K562 (cell line): ENCODE data around the gene FSTL3. TPM values are rescaled to one million over a fixed set of nuclear protein-coding genes. Genes with fewer than 3 reads are reported as not detected.
A peak's percentile ranks its signal among the peaks of the same experiment; 100 is the strongest.
"Not testable (repeated sequence)": the region's sequence is repeated elsewhere in the genome, so short reads cannot be mapped to it uniquely, and the experiment has no call there.

Experiments used
- ATAC-seq: fragments of 200-7000 bp; cut with Tn5 transposase; 3 replicates; pipeline ENCODE4 v1.9.1; 2020; ENCODE audit warnings: moderate library complexity
- BruUV-seq: library from RNA; stranded (reverse); fragments of 400-500 nt; replicated peaks from 2 replicates; lab custom pipeline; 2021; lab: Mats Ljungman, UMichigan
- CTCF ChIA-PET: fragments of 300-600 bp; formaldehyde crosslinking; extraction: SDS; loops from one replicate; lab custom pipeline; 2021; ENCODE audit warnings: low intra/inter-chr PET ratio; lab: Yijun Ruan, JAX
- POLR2A ChIA-PET: fragments of 300-600, 350-650 bp; sonication (Branson Sonifier 250); formaldehyde crosslinking; extraction: SDS; loops from one replicate; lab custom pipeline; 2021; ENCODE audit warnings: antibody characterized with exemption, inconsistent platforms; lab: Yijun Ruan, JAX
- DNase-seq, 4 experiments: peaks; one replicate each; pipeline versions ENCODE4 v3.0.0 to v3.0.0-alpha.2; 2011 to 2018; ENCODE audit warnings: low spot score in 3 of 4, mixed read lengths in 3 of 4; ENCODE audit errors: extremely low read depth in 1 of 4
- FAIRE-seq: peaks from 2 replicates; lab custom pipeline; 2011; peaks lifted over from hg19 to GRCh38; lab: Jason Lieb, UNC
- H2AFZ ChIP-seq: 2 replicates; pipeline ENCODE4 v1.6.0; 2011; ENCODE audit warnings: low read depth, low read length, control low read depth, inconsistent platforms
- H3K27ac ChIP-seq: fragments of 200-600 bp; 3 replicates; pipeline ENCODE4 v1.8.0; 2011; ENCODE audit warnings: low read depth, mild to moderate bottlenecking, control low read depth, inconsistent platforms, low read length, moderate library complexity, mixed read lengths; ENCODE audit errors: extremely low read depth
- H3K27me3 ChIP-seq, 2 experiments: fragments of 300-600 bp in 1 of 2; 2 replicates in 1 of 2; 3 replicates in 1 of 2; pipeline versions ENCODE4 v1.6.0 to v1.8.0; 2011; ENCODE audit warnings: inconsistent platforms in 2 of 2, low read length in 2 of 2, mild to moderate bottlenecking in 1 of 2, mixed read lengths in 1 of 2, moderate library complexity in 1 of 2; ENCODE audit not compliant: control insufficient read depth in 2 of 2, insufficient read depth in 2 of 2
- H3K36me3 ChIP-seq: fragments of 300-600 bp; 3 replicates; pipeline ENCODE4 v1.8.0; 2011; ENCODE audit warnings: mild to moderate bottlenecking, low read length, inconsistent platforms; ENCODE audit not compliant: control insufficient read depth, insufficient read depth
- H3K4me1 ChIP-seq, 2 experiments: fragments of 200-600 bp in 1 of 2; replicated peaks in 1 of 2; 2 replicates in 1 of 2; 3 replicates in 1 of 2; pipeline versions ENCODE4 v1.5.1 to v1.8.0; 2011; ENCODE audit warnings: inconsistent platforms in 2 of 2, low read length in 2 of 2, mild to moderate bottlenecking in 1 of 2, mixed read lengths in 1 of 2, moderate library complexity in 1 of 2; ENCODE audit not compliant: control insufficient read depth in 2 of 2, insufficient read depth in 2 of 2
- H3K4me2 ChIP-seq: 2 replicates; pipeline ENCODE4 v1.6.1; 2011; ENCODE audit warnings: low read length, control low read depth, inconsistent platforms, mixed read lengths; ENCODE audit not compliant: insufficient read depth
- H3K4me3 ChIP-seq: fragments of 200-600 bp; sonication (generic), shearing (Covaris generic); 2 replicates; pipeline ENCODE4 v1.5.1; 2016; ENCODE audit warnings: control low read depth, inconsistent platforms
- H3K79me2 ChIP-seq: fragments of 200-600 bp; 3 replicates; pipeline ENCODE4 v1.8.0; 2011; ENCODE audit warnings: low read length, inconsistent platforms; ENCODE audit not compliant: control insufficient read depth, insufficient read depth
- H3K9ac ChIP-seq, 2 experiments: 2 replicates each; pipeline versions ENCODE4 v1.6.0 to v1.6.1; 2011; ENCODE audit warnings: low read depth in 2 of 2, low read length in 2 of 2, control low read depth in 1 of 2, inconsistent platforms in 1 of 2, mild to moderate bottlenecking in 1 of 2, mixed read lengths in 1 of 2; ENCODE audit not compliant: insufficient read depth in 1 of 2
- H3K9me1 ChIP-seq: one replicate; pipeline ENCODE4 v1.6.0; 2011; ENCODE audit warnings: inconsistent platforms, mild to moderate bottlenecking, low read length, moderate library complexity; ENCODE audit not compliant: control insufficient read depth, insufficient read depth
- H3K9me3 ChIP-seq: replicated peaks from 2 replicates; pipeline ENCODE4 v1.5.1; 2011; ENCODE audit warnings: low read depth, low read length, inconsistent platforms; ENCODE audit not compliant: control insufficient read depth, insufficient read depth
- H4K20me1 ChIP-seq: replicated peaks from 2 replicates; pipeline ENCODE4 v1.6.1; 2011; ENCODE audit warnings: low read length, inconsistent platforms, mixed read lengths; ENCODE audit not compliant: control insufficient read depth, insufficient read depth
- ARID2 ChIP-seq: fragments of 450-650 bp; IDR thresholded peaks from 2 replicates; pipeline ENCODE4 v1.6.1; 2017; ENCODE audit warnings: antibody characterized with exemption, mild to moderate bottlenecking
- CBX1 ChIP-seq: sonication (generic); IDR thresholded peaks from 2 replicates; pipeline ENCODE4 v1.6.1; 2016; ENCODE audit warnings: antibody characterized with exemption, low read depth, mild to moderate bottlenecking
- CBX5 ChIP-seq: IDR thresholded peaks from 2 replicates; pipeline ENCODE4 v1.6.1; 2014; ENCODE audit warnings: low read depth, borderline replicate concordance
- CTCF ChIP-seq, 3 experiments: IDR thresholded peaks in 2 of 3; conservative IDR thresholded peaks in 1 of 3; 2 replicates each; pipeline ENCODE4 v1.5.1; 2011 to 2012; ENCODE audit warnings: low read length in 3 of 3, mild to moderate bottlenecking in 3 of 3, control low read depth in 2 of 3, improper control_type of control experiment in 1 of 3, inconsistent platforms in 1 of 3, low read depth in 1 of 3, mixed read lengths in 1 of 3, moderate library complexity in 1 of 3; ENCODE audit not compliant: insufficient read depth in 2 of 3
- DEAF1 ChIP-seq: fragments of 450-650 bp; formaldehyde crosslinking; IDR thresholded peaks from 2 replicates; pipeline ENCODE4 v1.4.0; 2020; ENCODE audit warnings: mild to moderate bottlenecking, moderate library complexity
- RAD21 ChIP-seq, 2 experiments: fragments of 250-450 bp in 1 of 2; fragments of 450-650 bp in 1 of 2; sonication (Bioruptor Pico) in 1 of 2; formaldehyde crosslinking in 1 of 2; IDR thresholded peaks in 1 of 2; conservative IDR thresholded peaks in 1 of 2; 2 replicates each; pipeline versions ENCODE4 v1.4.0 to v1.8.0; 2020 to 2022; ENCODE audit warnings: mild to moderate bottlenecking in 2 of 2, moderate library complexity in 1 of 2
- ZNF445 ChIP-seq: fragments of 250-450 bp; sonication (Bioruptor Pico); IDR thresholded peaks from 2 replicates; pipeline ENCODE4 v1.4.0; 2020; ENCODE audit warnings: low read depth, mild to moderate bottlenecking, moderate library complexity
- WGBS: fragments of 100-300 bp; shearing (Covaris generic); methylation state at CpG from one replicate; pipeline ENCODE4 v1.1.6; 2016; ENCODE audit warnings: low coverage, mixed read lengths; ENCODE audit not compliant: insufficient coverage; ENCODE audit errors: missing lambda C conversion rate; 5-methylcytosine and 5-hydroxymethylcytosine counted together
- in situ Hi-C: fragments of 300-500 bp; cut with MboI; formaldehyde crosslinking; loops from 4 replicates; pipeline ENCODE4 v1.15.0; 2018; ENCODE audit warnings: inconsistent platforms, mixed read lengths
- intact Hi-C: fragments of 100-400 bp; cut with micrococcal nuclease; formaldehyde crosslinking; loops from 2 replicates; pipeline ENCODE4 v1.14.2; 2022
- polyA plus RNA-seq, 8 experiments: library from polyadenylated mRNA; depleted of rRNA in 4 of 8; stranded (reverse) in 5 of 8; unstranded in 3 of 8; fragments of >200 nt; fragmentation: Nextera tagmentation in 2 of 8; fragmentation: Illumina TruSeq in 1 of 8; extraction: Ambion mirVana in 2 of 8; extraction: Trizol in 1 of 8; gene quantifications; 2 replicates each; pipeline versions ENCODE4 v1.2.1 to v1.2.3, GENCODE V29; 2011 to 2014; ENCODE audit warnings: inconsistent platforms in 1 of 8, missing spikeins in 1 of 8
- total RNA-seq, 7 experiments: library from RNA; depleted of rRNA in 6 of 7; stranded (reverse); fragments of >200 nt in 6 of 7; fragmentation: Illumina TruSeq in 2 of 7; extraction: Trizol in 2 of 7; gene quantifications; 2 replicates each; pipeline versions ENCODE4 v1.2.1 to v1.2.3, GENCODE V29; 2011 to 2021; ENCODE audit warnings: low replicate concordance in 1 of 7

FSTL3 gene
- total and polyA plus RNA-seq, 9 of the 15 experiments (the other 6 are each of a cell fraction or from before 2014, with no cell fraction given) = 0.35 to 6.8 (median 4.2) TPM; not detected in 1

- peak; percentile 86 to 93 (median 89) for TF ChIP-seq CTCF (IDR thresholded peaks at IDR 0.05 in 2 of 3, conservative IDR thresholded peaks at IDR 0.05 in 1 of 3; ENCODE audit: insufficient read depth in 2 of 3, low read depth in 1 of 3, low read length in 3 of 3)
- peak; percentile 76 for TF ChIP-seq ARID2
- TF ChIP-seq RAD21 (CRISPR knock-in tag; conservative IDR thresholded peaks at IDR 0.05 in 1 of 2, IDR thresholded peaks at IDR 0.05 in 1 of 2) = peak; percentile 91 to 94
- peak; percentile 88 for TF ChIP-seq DEAF1 (CRISPR knock-in tag)
Measured at GRCh38 chr19:664913-665443, 11.2 kb upstream of the FSTL3 start (continued).

- BruUV-seq, H3K36me3 ChIP-seq, H3K9me1 ChIP-seq, H3K4me3 ChIP-seq, FAIRE-seq, H3K27me3 ChIP-seq, H2AFZ ChIP-seq, ATAC-seq, H3K9ac ChIP-seq, H3K4me2 ChIP-seq, CTCF ChIA-PET, H4K20me1 ChIP-seq, H3K27ac ChIP-seq: not testable (repeated sequence)
- H3K9me3 ChIP-seq = peaks cover 12% of the 10 kb centered on the region
- peaks cover 12 to 31% of the 10 kb centered on the region in 2 experiments for H3K4me1 ChIP-seq
- in situ Hi-C loops = loop anchor here (5.0 kb wide), 1 partner anchor 65 kb away; no protein-coding TSS in a partner anchor
- POLR2A ChIA-PET = interaction anchor here (0.6 kb wide), 1 partner anchor 799 kb away, joined by 3 read pairs; no protein-coding TSS in a partner anchor
- TF ChIP-seq ZNF445 (CRISPR knock-in tag) (peak; percentile 82), CBX5 (peak; percentile 76), CBX1 (peak; percentile 73; the same call in 1 of the 2 replicates)
- TF ChIP-seq, all 486 proteins: peak for 3; not testable (repeated sequence) for 483
- DNase-seq, H3K79me2 ChIP-seq, intact Hi-C loops: not testable (repeated sequence)
- WGBS = 76% methylated on average over 17 of the region's 38 CpGs
Measured at GRCh38 chr19:666985-667573, 9.1 kb upstream of the FSTL3 start.
